HepG2 (cell line): Measurements from ENCODE around the gene PATL1. TPM values are rescaled to one million over a fixed set of nuclear protein-coding genes. Genes with fewer than 3 reads are reported as not detected.

Experiments used
- AGO2 ChIP-seq: fragments of 200-400 bp; formaldehyde crosslinking; optimal IDR thresholded peaks from 2 replicates; pipeline ENCODE3; 2017; ENCODE audit warnings: mild to moderate bottlenecking, low read depth, low read length, moderate library complexity
- ATF1 ChIP-seq: IDR thresholded peaks from 2 replicates; pipeline ENCODE4 v1.6.1; 2016; ENCODE audit warnings: mild to moderate bottlenecking, control low read depth
- CEBPB ChIP-seq: IDR thresholded peaks from 2 replicates; pipeline ENCODE4 v1.6.1; 2011; ENCODE audit warnings: low read depth, low read length, improper control_type of control experiment, borderline replicate concordance
- HOXA3 ChIP-seq: sonication (generic); formaldehyde crosslinking; IDR thresholded peaks from 2 replicates; pipeline ENCODE4 v1.5.0; 2020; ENCODE audit warnings: missing genetic modification reagents
- MAX ChIP-seq: IDR thresholded peaks from 2 replicates; pipeline ENCODE4 v1.6.1; 2012; ENCODE audit warnings: inconsistent platforms
- PCBP1 ChIP-seq: fragments of 200-400 bp; formaldehyde crosslinking; IDR thresholded peaks from 2 replicates; pipeline ENCODE4 v1.6.1; 2017; ENCODE audit warnings: mild to moderate bottlenecking, low read depth, low read length, borderline replicate concordance
- POLR2G ChIP-seq: fragments of 200-400 bp; formaldehyde crosslinking; IDR thresholded peaks from 2 replicates; pipeline ENCODE4 v1.6.1; 2018; ENCODE audit warnings: mild to moderate bottlenecking, low read depth, low read length, moderate library complexity
- RNF219 ChIP-seq: sonication (generic); formaldehyde crosslinking; IDR thresholded peaks from 2 replicates; pipeline ENCODE4 v1.5.0; 2020; ENCODE audit warnings: mild to moderate bottlenecking, missing genetic modification reagents
- STAT6 ChIP-seq: sonication (generic); formaldehyde crosslinking; IDR thresholded peaks from 2 replicates; pipeline ENCODE4 v1.4.0; 2020; ENCODE audit warnings: missing genetic modification reagents, mild to moderate bottlenecking, borderline replicate concordance
- TOPORS ChIP-seq: sonication (generic); formaldehyde crosslinking; IDR thresholded peaks from 2 replicates; pipeline ENCODE4 v1.8.0; 2023; ENCODE audit warnings: mild to moderate bottlenecking, missing genetic modification reagents
- ZGPAT ChIP-seq: IDR thresholded peaks from 2 replicates; pipeline ENCODE4 v1.6.1; 2016; ENCODE audit warnings: mild to moderate bottlenecking
- ZMYM2 ChIP-seq: sonication (generic); formaldehyde crosslinking; IDR thresholded peaks from 2 replicates; pipeline ENCODE4 v1.8.0; 2022; ENCODE audit warnings: mild to moderate bottlenecking, missing genetic modification reagents
- ZNF264 ChIP-seq: sonication (generic); formaldehyde crosslinking; IDR thresholded peaks from 2 replicates; pipeline ENCODE4 v1.4.0; 2020; ENCODE audit warnings: missing genetic modification reagents
- ZNF317 ChIP-seq: sonication (generic); formaldehyde crosslinking; IDR thresholded peaks from 2 replicates; pipeline ENCODE4 v1.5.0; 2020; ENCODE audit warnings: mild to moderate bottlenecking, missing genetic modification reagents
- ZNF546 ChIP-seq: sonication (generic); formaldehyde crosslinking; conservative IDR thresholded peaks from 2 replicates; pipeline ENCODE4 v1.8.1; 2023; ENCODE audit warnings: mild to moderate bottlenecking, missing genetic modification reagents
- ZNF777 ChIP-seq: sonication (generic); formaldehyde crosslinking; IDR thresholded peaks from 2 replicates; pipeline ENCODE4 v1.4.0; 2020; ENCODE audit warnings: missing genetic modification reagents
- ZNF782 ChIP-seq: sonication (generic); formaldehyde crosslinking; IDR thresholded peaks from 2 replicates; pipeline ENCODE4 v1.4.0; 2020; ENCODE audit warnings: missing genetic modification reagents, mild to moderate bottlenecking, borderline replicate concordance
- ZNF790 ChIP-seq: sonication (generic); formaldehyde crosslinking; IDR thresholded peaks from 2 replicates; pipeline ENCODE4 v1.8.0; 2022; ENCODE audit warnings: missing genetic modification reagents, mild to moderate bottlenecking, borderline replicate concordance
- ZNF800 ChIP-seq: sonication (generic); formaldehyde crosslinking; IDR thresholded peaks from 2 replicates; pipeline ENCODE4 v1.4.0; 2020; ENCODE audit warnings: missing genetic modification reagents
- ZSCAN20 ChIP-seq: sonication (generic); formaldehyde crosslinking; IDR thresholded peaks from 2 replicates; pipeline ENCODE4 v1.4.0; 2020; ENCODE audit warnings: missing genetic modification reagents, mild to moderate bottlenecking, borderline replicate concordance
- polyA plus RNA-seq, 8 experiments: library from polyadenylated mRNA; depleted of rRNA in 3 of 8; stranded (reverse) in 7 of 8; unstranded in 1 of 8; fragments of >200 nt; fragmentation: Illumina TruSeq in 4 of 8; extraction: Trizol in 4 of 8; gene quantifications; 2 replicates each; pipeline versions ENCODE4 v1.2.1 to v1.2.3, GENCODE V29; 2011 to 2016; ENCODE audit warnings: low read depth in 4 of 8, missing spikeins in 1 of 8, mixed read lengths in 1 of 8; ENCODE audit not compliant: insufficient read depth in 1 of 8
- total RNA-seq, 5 experiments: library from RNA; depleted of rRNA; stranded (reverse); fragments of >200 nt; fragmentation: Illumina TruSeq; extraction: Trizol; gene quantifications; 2 replicates each; pipeline ENCODE4 v1.2.3, GENCODE V29; 2016; ENCODE audit warnings: low read depth in 1 of 5

The PATL1 gene
- total and polyA plus RNA-seq, 2 of the 13 experiments (the other 11 are each of a cell fraction or from before 2014, with no cell fraction given) = 12.9 to 26.8 TPM

- TF ChIP-seq ZNF800 (CRISPR knock-in tag) (no peak), STAT6 (CRISPR knock-in tag) (no peak), ATF1 (CRISPR knock-in tag) (peak; percentile 74; the same call in 1 of the 2 replicates), ZNF782 (CRISPR knock-in tag) (no peak), ZGPAT (CRISPR knock-in tag) (peak; percentile 53), AGO2 (peak; percentile 58), ZNF264 (CRISPR knock-in tag) (peak; percentile 4; the same call in 1 of the 2 replicates), CEBPB (peak; percentile 86), POLR2G (no peak), ZNF317 (CRISPR knock-in tag) (peak; percentile 46), ZNF546 (CRISPR knock-in tag) (0 out of 2 replicates have a peak, but pooled peaks have one; percentile 45), ZNF777 (CRISPR knock-in tag) (peak; percentile 75), ZSCAN20 (CRISPR knock-in tag) (no peak), HOXA3 (CRISPR knock-in tag) (0 out of 2 replicates have a peak, but pooled peaks have one; percentile 9), PCBP1 (no peak), MAX (peak; percentile 74), RNF219 (CRISPR knock-in tag) (0 out of 2 replicates have a peak, but pooled peaks have one; percentile 58), ZNF790 (CRISPR knock-in tag) (peak; percentile 73; the same call in 1 of the 2 replicates), TOPORS (CRISPR knock-in tag) (no peak), ZMYM2 (CRISPR knock-in tag) (0 out of 2 replicates have a peak, but pooled peaks have one; percentile 47)
Measured at GRCh38 chr11:59669611-59670009, 773 bp upstream of the PATL1 start (continued).
